ENCODE results near the gene C10orf90. TPM values are rescaled to one million over a fixed set of nuclear protein-coding genes. Genes with fewer than 3 reads are reported as not detected.

C10orf90 gene
- total and polyA plus RNA-seq, 2 of the 8 experiments (the other 6 are each of a cell fraction or from before 2014, with no cell fraction given), result 0.21 TPM; not detected in 1

GRCh38 chr10:126499744-126500143 is 170.7 kb downstream of the C10orf90 start:
- Histone ChIP-seq H3K27ac (ENCODE audit: low read depth, low read length) (no peak overlapping the region), H4K20me1 (replicated peaks in 1 of 2; ENCODE audit: control insufficient read depth in 1 of 2, insufficient read depth in 2 of 2, low read length in 2 of 2) (no peaks in the 10 kb centered on the region), H3K23me2 (ENCODE audit: low read depth, low read length) (peaks cover 3% of the 10 kb centered on the region; the same call in 1 of the 2 replicates), H3K23ac (ENCODE audit: insufficient read length) (no peak overlapping the region), H3K56ac (replicated peaks; ENCODE audit: insufficient read length, low read depth, low read length) (no peak overlapping the region), H2AFZ (ENCODE audit: low read length) (no peak overlapping the region), H3K4me3 (ENCODE audit: extremely low read depth in 1 of 4, insufficient read depth in 2 of 4, low read depth in 3 of 4, low read length in 4 of 4) (no peak overlapping the region), H3K4ac (replicated peaks; ENCODE audit: insufficient read length, low read depth, low read length) (no peak overlapping the region), H3K79me1 (ENCODE audit: low read depth, low read length) (no peaks in the 10 kb centered on the region), H3K79me2 (ENCODE audit: control insufficient read depth in 1 of 2, insufficient read depth in 2 of 2, low read length in 2 of 2) (no peaks in the 10 kb centered on the region), H4K5ac (ENCODE audit: insufficient read length, low read depth, low read length) (no peak overlapping the region), H2BK120ac (replicated peaks; ENCODE audit: low read depth, low read length) (no peak overlapping the region), H3K4me2 (ENCODE audit: insufficient read depth in 1 of 2, low read depth in 2 of 2, low read length in 2 of 2) (no peak overlapping the region), H3K18ac (ENCODE audit: extremely low read depth, low read length) (no peak overlapping the region), H2BK20ac (ENCODE audit: low read length) (no peak overlapping the region), H3K14ac (ENCODE audit: insufficient read length) (no peak overlapping the region), H4K8ac (ENCODE audit: extremely low read depth, insufficient read depth, low read length) (no peak overlapping the region), H4K91ac (replicated peaks; ENCODE audit: insufficient read length, low read length) (no peak overlapping the region), H2BK12ac (ENCODE audit: low read depth, low read length) (no peak overlapping the region), H2BK5ac (ENCODE audit: low read depth, low read length) (no peak overlapping the region), H3K4me1 (replicated peaks in 1 of 4; ENCODE audit: control insufficient read depth in 3 of 4, insufficient read depth in 4 of 4, low read length in 3 of 4) (no peaks in the 10 kb centered on the region), H3K9ac (replicated peaks in 1 of 4; ENCODE audit: extremely low read depth in 1 of 4, low read depth in 3 of 4, low read length in 3 of 4) (no peak overlapping the region), H3K36me3 (ENCODE audit: control insufficient read depth in 2 of 4, insufficient read depth in 4 of 4, low read length in 3 of 4) (no peaks in the 10 kb centered on the region), H3K27me3 (replicated peaks in 1 of 4; ENCODE audit: control insufficient read depth in 3 of 4, extremely low read depth in 1 of 4, insufficient read depth in 3 of 4, low read length in 3 of 4) (no peaks in the 10 kb centered on the region), H2AK5ac (ENCODE audit: low read depth, low read length) (no peak overlapping the region), H3K9me3 (ENCODE audit: insufficient read depth in 2 of 2, low read depth in 1 of 2, low read length in 1 of 2) (no peaks in the 10 kb centered on the region), H2BK15ac (ENCODE audit: low read length) (no peak overlapping the region)
- CTCF ChIA-PET (ENCODE audit: partially characterized antibody), result no interaction called here
- 91% methylated on average over 6 of the region's 6 CpGs; no CpG with 5 or more reads in 1 of the 2 experiments for WGBS, 2 experiments (ENCODE audit: extremely low coverage in 1 of 2, insufficient coverage in 1 of 2, insufficient read length in 1 of 2, insufficient replicate concordance in 2 of 2, low coverage in 1 of 2, low lambda C conversion rate in 2 of 2, missing lambda C conversion rate in 1 of 2)
- FAIRE-seq, result no peak
- TF ChIP-seq KDM4A (IDR thresholded peaks at IDR 0.05; ENCODE audit: low read depth, low read length, severe bottlenecking), result no peak
- TF ChIP-seq YY1 (IDR thresholded peaks at IDR 0.05; ENCODE audit: low read depth, low read length), result no peak
- TF ChIP-seq TBP (IDR thresholded peaks at IDR 0.05; ENCODE audit: low read depth, low read length), result no peak
- no peak for TF ChIP-seq BCL11A (IDR thresholded peaks at IDR 0.05; ENCODE audit: low read depth in 2 of 2, low read length in 2 of 2)
- no peak for TF ChIP-seq SIN3A (conservative IDR thresholded peaks at IDR 0.05 in 1 of 2, IDR thresholded peaks at IDR 0.05 in 1 of 2; ENCODE audit: low read depth in 1 of 2, low read length in 2 of 2)
- DNase-seq (ENCODE audit: low read depth in 1 of 2, low spot score in 2 of 2), result no peak
- POLR2A ChIA-PET (ENCODE audit: partially characterized antibody), result no interaction called here

All from H1 (cell line).